Fibroblast of the conjunctiva (primary cell): Measurements from ENCODE around the gene SLC9A8.

Source experiments
- DNase-seq: peaks from one replicate; pipeline ENCODE4 v3.0.0-alpha.2; 2010; ENCODE audit warnings: low read depth

SLC9A8 gene

GRCh38 chr20:49814057-49814694 lies 1.5 kb downstream of the SLC9A8 start:
- DNase-seq, result no peak

- DNase-seq, result no peak
These were observed 6.2 kb downstream of the SLC9A8 start for GRCh38 chr20:49818816-49819215.

DNA sequence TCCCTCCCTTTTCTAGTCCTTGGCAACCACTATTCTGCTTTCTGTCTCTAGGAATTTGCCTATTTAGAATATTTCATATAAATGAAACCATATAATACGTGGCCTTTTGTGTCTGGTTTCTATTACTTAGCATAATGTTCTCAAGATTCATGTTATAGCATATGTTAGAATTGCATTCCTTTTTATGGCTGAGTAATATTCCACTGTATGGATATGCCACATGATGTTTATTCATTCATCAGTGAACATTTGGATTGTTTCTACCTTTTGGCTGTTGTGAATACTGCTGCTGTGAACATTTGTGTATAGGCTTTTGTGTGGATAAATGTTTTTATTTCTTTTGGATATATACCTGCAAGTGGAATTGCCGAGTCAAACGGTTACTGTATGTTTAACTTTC lies 7.1 kb downstream of the SLC9A8 start:
- DNase-seq, result no peak

- no peak for DNase-seq
These were observed 8.8 kb downstream of the SLC9A8 start for GRCh38 chr20:49821381-49821780.

GRCh38 chr20:49821870-49822331 lies 9.3 kb downstream of the SLC9A8 start:
- no peak for DNase-seq

GRCh38 chr20:49823152-49823847 lies 10.7 kb downstream of the SLC9A8 start:
- DNase-seq, result no peak

- no peak for DNase-seq
These were observed 11.6 kb downstream of the SLC9A8 start for GRCh38 chr20:49824206-49824605.

DNA sequence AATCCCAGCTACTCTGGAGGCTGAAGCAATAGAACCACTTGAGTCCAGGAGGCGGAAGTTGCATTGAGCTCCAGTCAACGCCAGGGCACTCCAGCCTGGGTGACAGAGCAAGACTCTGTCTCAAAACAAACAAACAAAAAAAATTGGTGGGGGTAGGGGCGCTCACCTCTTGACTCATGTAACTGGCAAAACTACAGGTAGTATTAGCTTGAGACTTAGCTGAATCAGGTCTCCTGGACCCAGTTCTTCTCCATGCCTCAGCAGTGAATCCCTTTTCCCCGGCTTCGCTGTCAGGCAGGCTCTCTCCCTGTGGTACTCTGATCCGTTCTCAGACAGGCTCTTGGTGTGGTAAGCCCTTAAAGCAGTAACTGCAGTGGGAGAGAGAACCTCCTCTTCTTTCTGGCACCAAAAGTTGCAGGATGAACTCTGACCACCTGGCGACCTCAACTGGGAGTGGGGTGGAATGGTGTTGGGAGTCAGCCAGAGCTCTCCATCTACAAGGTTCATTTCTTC lies 12.9 kb downstream of the SLC9A8 start:
- no peak for DNase-seq

DNA sequence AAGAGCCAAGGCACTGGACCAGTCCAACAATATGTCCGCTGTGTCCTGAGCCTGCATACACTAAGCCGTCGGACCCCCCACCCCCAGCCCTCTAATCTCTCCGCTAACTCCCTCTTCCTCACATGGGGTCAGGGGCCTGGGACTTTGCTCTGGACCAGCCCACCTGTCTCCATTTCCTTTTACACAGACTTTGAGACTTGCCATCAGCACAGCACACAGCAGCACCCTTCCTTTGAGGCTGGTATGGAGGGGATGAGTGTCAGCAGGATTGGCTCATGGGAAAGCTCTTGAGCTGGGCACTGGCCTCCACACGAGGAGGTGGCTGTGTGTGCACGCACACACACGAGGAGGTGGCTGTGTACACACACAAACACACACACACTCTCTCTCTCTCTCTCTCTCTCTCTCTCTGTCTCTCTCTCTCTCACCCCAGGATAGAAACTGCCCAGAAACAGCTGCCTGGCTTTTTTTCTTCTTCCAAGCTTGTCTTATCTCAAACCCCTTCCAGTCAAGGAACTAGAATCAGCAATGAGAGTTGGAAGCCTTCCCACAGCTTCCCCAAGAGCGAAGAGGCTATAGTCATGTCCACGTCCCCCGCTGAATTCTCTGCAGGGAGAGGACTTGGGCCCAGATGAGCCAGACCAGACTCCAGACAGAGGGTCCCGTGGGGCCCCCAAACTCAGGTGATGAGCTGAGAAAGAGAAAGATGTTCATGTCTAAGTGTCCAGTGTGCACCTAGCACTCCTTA lies 18.6 kb downstream of the SLC9A8 start:
- no peak for DNase-seq

DNA sequence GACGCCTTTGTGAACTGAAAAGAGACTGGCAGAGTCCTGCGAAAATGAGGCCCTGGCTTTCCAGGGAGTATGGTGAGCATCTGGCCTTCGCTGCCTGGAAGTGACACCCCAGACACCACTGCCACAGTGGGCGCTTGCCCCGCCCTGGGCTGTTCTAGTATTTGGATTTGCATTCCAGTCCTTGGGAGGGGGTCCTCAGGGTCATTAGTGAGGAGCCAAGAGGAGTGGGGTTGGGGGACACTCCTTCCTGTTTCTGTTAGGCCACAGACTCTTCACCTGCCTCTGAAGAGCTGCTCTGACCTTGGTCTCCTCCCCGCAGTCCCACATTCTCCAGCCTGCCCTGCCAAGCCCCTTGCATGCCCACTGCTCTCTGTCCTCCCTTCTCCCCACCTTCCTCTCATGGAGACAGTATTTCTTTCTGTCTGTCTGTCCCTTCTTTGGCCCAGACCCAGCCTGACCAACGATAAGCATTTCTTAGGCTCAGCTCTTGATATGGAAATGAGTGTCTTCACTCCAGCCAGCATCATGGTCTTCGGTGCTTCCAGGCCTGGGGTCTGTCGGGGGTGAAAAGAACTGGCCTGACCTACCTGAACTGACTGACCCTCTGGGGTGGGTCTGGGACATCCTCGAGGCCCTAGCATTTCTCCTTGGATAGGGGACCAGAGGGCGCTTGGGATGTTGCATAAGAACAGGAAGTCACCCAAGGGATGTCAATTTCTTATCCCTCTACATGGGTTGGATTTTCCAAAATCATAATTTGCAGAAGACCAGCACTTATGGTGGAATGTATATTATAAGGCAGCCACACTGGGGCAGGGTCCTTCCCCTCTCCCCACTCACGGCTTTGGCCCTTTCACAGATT lies 19.4 kb downstream of the SLC9A8 start:
- DNase-seq, result no peak

GRCh38 chr20:49832632-49833327 lies 20.2 kb downstream of the SLC9A8 start:
- DNase-seq, result no peak

- no peak for DNase-seq
These were observed 20.9 kb downstream of the SLC9A8 start for GRCh38 chr20:49833483-49833882.

DNA sequence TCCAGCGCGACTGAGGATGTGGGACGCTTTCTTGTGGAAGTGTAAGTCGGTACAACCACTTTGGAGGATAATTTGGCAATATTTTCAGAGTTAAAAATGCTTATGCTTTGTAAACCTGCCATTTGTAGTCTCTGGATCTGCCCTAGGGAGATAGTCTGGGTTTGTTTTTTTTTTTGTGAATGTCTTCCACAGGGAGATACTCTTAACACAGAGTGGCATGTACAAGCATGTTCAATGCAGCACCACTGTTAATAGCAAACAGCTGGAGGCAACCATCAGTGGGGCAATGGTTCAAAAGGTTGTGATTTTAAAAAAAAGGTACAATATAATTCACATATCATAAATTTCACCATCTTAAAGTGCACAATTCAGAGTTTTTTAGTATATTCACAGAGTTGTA lies 22.4 kb downstream of the SLC9A8 start:
- no peak for DNase-seq

GRCh38 chr20:49838546-49838945 lies 25.9 kb downstream of the SLC9A8 start:
- DNase-seq, result no peak

- no peak for DNase-seq
These were observed 30.5 kb downstream of the SLC9A8 start for GRCh38 chr20:49843139-49843538.

DNA sequence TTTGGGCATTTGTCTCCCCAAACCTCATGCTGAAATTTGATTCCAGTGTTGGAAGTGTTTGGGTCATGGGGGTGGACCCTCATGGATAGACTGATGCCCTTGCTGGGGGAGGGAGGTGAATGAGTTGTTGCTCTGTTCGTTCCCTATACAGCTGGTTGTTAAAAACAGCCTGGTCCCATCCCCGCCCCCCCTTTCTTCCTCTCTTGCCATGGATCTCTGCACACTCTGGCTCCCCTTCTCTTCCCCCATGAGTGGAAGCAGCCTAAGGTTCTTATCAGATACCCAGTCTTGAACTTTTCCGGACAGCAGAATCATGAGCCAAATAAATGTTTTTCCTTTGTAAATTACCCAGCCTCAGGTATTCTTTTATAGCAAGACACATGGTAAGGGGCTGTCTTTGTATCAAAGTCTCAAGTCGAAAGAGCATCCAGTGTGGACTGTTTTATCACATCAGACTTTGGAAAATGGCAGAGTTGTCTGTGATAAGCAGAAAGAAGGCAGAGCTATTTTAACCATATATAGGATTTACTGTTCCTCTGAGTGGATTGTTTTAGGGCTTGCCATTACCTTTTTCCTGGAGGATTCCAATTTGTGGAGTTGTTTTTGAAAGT lies 31.2 kb downstream of the SLC9A8 start:
- no peak for DNase-seq

DNA sequence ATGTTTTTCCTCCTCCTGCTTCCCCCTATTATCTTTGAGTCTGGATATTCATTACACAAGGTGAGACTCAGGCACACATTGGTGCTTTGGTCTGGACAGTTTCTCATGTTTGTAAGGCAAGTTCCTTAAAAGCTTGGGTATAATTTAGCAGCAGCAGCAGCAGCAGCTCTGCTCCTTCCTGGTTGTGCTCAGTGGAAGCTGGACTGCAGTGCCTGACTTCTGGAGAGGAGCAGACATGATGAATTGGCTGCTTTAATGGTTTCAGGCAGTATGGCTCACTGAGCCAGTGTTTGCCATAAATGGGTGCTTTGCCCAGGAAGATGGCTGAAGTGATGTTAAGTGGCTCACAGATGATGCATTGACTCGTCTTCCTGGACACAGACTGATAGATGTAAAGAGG lies 32.4 kb downstream of the SLC9A8 start:
- no peak for DNase-seq

GRCh38 chr20:49846206-49846807 lies 33.7 kb downstream of the SLC9A8 start:
- no peak for DNase-seq

DNA sequence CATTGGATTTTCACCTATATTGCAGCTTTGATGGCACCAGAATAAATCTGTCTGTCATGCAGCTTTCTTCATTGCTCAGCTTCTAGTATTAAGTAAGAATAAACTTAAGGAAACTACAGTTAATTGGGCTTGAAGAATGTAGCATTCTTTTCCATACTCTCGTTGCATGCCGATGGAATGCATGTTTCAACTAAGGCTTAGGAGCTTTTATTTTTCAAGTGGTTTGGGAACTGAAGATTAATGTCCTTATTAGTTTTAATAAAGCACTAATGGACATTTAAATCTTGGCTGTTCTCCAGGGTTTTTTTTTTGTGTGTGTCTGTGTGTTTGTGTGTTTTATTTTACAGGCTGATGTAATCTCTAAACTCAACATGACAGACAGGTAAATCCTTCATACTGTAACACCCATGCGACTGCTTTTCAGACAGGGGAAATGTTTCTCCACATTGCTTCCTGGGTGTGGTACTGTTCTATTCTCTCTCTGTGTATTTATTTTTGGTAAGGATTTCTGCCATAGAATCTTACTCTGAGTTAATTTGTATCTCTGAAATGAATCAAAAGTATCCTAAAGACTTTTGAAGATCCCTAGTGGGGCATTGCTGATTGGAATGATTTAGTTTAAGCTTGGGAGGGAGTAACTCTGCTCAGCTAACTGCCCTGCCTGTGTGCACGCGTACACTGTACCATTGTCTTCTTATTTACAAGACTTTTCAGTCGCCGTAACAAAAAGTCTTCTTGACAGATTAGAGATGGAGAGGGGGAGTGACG lies 38.0 kb downstream of the SLC9A8 start:
- no peak for DNase-seq

DNA sequence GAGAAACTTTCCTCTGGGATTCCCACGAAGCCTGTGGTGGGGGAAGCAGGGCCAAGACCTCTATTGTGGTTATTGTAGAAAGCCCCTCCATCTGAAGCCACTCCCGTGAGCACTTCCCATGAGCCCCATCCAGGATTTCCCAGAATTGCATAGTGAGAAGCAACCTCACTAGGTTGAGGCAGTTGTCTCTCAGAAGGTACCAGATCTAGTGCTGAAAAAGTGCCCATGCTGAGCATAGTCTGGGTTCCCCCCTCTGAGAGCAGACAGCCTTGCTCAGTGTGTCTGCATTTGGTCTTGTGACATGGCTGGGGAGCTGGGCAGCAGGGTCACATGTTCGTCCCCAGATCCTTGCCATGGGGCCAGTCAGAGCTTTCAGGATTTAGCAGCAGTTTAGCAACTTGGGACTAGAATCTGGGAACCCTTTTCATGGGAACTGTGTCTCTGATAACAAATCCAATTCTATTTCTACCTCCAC lies 38.6 kb downstream of the SLC9A8 start:
- no peak for DNase-seq
